ENCODE data around the gene PPP2R5D. TPM values are rescaled to one million over a fixed set of nuclear protein-coding genes. Genes with fewer than 3 reads are reported as not detected.

The PPP2R5D gene
- 60.3 and 85.6 TPM in 2 replicates for total RNA-seq

DNA sequence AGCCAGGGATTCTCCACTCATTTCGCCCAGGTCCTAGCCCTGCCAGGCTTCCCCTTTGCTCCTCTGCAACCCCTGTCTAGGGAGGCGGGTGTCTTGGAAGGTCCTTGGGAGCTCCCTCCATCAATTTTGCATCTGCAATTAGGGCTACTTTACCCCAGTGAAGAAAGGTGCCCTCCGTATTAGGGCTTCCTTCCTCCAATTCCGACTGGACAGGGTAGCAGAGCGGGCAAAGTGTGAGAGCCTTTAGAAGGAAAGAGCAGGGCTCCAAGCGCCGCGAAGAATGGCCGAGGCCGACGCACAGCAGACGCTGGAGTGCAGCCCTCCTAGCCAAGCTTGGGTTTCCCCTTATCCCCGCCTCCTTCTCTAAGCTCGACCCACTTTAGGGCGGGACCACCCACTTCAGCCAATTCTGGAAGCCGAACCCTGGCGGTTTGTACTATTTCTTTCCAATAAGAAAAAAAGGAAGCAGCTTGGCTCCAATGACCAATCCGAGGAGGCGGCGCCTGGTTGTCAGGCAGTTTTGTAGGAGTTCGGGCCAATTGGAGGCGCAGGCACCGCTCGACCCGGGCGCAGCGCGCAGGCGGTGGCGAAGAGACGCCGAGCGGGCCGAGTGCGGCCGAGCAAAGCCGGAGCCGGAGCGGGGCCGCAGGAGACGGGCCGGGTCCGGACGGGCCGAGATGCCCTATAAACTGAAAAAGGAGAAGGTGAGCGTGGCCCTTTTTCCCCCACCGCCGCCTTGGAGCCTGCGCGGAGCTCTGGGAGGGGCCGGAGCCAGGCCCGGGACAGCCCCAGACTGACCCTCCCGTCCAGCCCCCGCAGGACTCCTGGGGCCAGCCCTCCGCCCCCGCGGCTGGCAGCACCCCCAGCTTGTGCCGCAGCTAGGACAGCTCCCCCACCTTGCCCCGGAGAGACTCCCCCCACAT, at the start of gene PPP2R5D:
Gene PPP2R5D (plus strand): TSS at position 570 of the 923 bp plus-strand sequence. CDS start 108 bp downstream, at position 678.

GRCh38 chr6:42960243-42961019, 23.9 kb upstream of the PPP2R5D start, which contains the start of gene GNMT:
GNMT (plus strand) TSS chr6:42960754; CDS start chr6:42960768, 14 bp downstream.

DNA sequence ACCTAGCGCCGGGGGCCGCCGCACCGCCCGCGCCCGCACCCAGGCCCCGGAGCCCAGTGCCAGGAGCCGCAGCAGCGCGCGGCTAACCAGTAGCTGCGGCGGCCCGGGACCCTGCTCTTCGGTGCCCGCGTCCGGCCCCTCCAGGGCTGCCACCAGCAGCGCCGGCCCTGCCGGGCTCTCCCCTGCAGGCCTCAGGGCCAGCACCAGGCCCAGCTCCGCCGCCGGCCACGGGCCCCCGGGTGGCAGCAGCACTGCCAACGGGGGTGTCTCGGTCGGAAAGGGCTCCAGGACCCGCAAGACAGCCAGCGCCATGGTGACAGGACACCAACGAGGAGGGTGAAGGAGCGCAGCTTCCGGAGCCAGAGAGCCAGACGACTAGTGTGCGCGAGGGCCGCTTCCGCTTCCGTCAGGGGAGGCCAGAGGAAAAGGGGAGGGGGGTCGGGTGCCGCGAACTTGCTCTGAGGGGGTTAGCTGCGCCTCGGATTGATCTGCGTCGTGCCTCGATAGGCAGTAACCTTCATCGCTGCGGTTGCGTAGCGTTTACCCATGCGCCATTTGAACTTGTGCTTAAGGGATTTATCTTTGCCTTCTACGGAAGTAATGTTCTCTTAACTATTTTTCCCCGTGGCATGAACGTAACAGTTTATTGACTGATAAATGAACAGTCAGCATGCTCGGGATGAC, 5.4 kb upstream of the PPP2R5D start, which contains the start of gene PEX6:
Gene PEX6 (minus strand): TSS at position 343 of the 684 bp plus-strand sequence. CDS start 31 bp downstream, at position 312.

DNA sequence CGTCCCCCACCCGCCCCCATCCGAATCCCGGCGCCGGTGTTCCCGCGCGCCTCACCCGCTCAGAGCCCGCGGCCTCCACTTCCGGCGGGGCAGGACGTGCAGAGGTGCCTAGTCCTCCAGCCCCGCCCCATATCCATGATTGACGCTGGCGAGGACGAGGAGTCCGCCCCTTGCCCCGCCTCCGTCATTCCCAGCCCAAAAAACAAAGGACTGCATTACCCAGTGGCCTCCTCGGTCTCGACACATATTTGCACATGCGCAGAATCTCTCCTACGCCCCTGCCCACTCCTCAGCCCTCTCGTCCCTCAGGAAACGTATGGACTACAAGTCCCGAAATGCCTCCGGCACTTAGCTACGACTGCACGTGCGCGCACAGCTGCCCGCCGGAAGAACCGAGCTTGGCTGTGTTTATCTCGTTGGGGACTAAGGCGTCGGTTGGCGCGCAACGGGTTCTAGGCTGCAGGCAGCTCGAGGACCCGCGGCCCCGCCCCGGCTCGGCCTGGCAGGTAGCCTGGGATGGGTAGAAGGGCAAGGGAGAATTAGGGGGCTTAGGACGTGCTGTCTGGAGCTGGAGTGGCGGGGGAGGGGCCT, 29.6 kb downstream of the PPP2R5D start, which contains the start of the genes KLHDC3 and MEA1:
Gene KLHDC3 (plus strand): TSS at position 407 of the 591 bp plus-strand sequence. CDS start 2,944 bp downstream, outside the sequence.
Gene MEA1 (minus strand): TSS at position 104 of the 591 bp plus-strand sequence. CDS start 133 bp downstream, outside the sequence.

DNA sequence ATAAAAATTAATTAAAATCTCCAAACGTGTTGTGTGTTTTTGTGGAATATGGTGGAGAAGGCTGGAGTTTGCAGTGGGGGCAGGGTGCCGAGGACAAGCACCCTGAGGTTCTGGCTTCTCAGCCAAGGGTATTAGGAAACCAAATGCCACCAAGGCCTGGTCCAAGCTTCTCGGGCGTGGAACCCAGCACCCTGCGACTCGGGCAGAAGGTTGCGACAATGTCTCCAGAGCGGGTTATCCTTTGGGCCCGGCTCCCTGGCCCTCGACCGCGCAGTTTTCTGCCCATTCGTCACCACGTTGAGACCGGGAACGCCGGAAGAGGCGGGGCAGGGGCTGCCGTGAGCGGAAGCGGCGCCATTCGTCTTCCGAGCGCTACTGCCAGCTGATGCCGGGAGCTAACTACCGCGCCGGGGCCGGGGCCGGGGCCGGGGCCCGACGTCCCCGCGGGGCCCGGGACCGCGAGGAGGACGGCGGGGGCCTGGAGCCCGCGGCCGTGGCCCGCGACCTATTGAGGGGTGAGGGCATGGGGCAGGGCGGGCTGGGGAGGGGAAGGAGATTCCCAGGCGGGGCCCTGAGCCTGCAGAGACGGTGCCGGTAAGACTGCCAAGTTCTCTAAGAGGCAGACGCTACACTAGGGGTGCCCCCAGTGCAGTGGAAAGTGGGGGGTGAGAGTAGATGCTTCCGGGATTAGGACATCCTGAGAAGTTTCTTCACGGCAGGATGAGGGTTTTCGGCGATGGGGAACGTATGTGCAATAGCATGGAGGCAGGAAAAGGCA, 37.1 kb downstream of the PPP2R5D start, which contains the start of gene RRP36:
Gene RRP36 (plus strand): TSS at position 354 of the 778 bp plus-strand sequence. CDS start 32 bp downstream, at position 386.

GRCh38 chr6:43053545-43054205, 69.3 kb downstream of the PPP2R5D start, which contains the start of gene CUL7:
CUL7 (minus strand) TSS chr6:43053851; CDS start chr6:43052788, 1,063 bp downstream.

DNA sequence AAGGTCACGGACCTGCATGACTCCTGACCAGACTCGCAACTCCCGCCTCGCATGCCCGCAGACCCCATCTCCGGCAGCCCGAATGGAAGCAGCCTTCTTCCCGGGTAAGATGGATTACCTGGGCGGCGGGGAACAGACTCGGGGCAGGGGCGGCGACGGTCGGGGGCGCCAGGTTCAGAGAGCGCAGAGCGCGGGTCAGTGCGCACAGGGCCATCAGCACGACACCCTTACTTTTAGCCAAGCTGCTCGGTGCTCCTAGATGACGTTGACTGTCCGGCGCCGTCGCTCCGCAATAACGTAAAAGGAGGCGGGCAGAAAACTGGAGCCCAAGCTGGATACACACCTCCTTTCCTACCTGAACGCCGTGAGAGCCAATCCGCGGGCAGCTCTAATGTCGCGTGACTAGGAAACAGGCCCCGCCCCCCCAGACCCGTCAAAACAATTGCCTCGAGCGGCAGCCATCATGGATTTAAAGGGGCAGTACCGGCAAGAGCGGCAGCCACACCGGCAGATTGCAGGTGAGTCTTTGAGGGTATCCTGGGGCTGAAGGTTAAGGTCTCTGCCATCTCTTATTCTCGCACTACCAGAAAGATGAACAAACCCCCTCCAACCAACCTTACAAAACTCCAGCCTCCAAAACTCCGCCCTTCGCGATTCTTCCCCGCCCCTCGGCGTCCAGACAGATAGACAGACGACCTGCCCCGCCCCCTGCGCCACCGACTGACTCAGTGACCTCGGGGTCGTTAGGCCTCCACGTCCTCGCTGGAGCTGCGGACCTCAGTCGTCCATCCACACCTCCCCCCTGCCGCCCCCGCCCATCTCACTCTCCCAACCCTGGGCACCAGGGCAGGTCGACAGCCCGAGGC, 75.0 kb downstream of the PPP2R5D start, which contains the start of the genes KLC4 and MRPL2:
Gene KLC4 (plus strand): TSS at position 464 of the 866 bp plus-strand sequence. CDS start 1,705 bp downstream, outside the sequence.
Gene MRPL2 (minus strand): TSS at position 267 of the 866 bp plus-strand sequence. CDS start 53 bp downstream, at position 214.

Other genes with a start within 250 kb of the PPP2R5D start
- gene TBCC, start 238.5 kb upstream of the PPP2R5D start, total RNA-seq = 32.6 and 55.6 TPM in 2 replicates
- 2.0 and 3.9 TPM in 2 replicates for gene BICRAL, start 202.5 kb upstream of the PPP2R5D start, total RNA-seq
- gene RPL7L1, start 105.0 kb upstream of the PPP2R5D start, total RNA-seq = 132 and 135 TPM in 2 replicates
- not detected in 2 replicates for gene PTCRA, start 68.5 kb upstream of the PPP2R5D start, total RNA-seq
- 30.0 and 46.1 TPM in 2 replicates for gene CNPY3, start 55.1 kb upstream of the PPP2R5D start, total RNA-seq
- not detected in 2 replicates for gene GNMT, start 23.8 kb upstream of the PPP2R5D start, total RNA-seq
- 20.7 and 23.6 TPM in 2 replicates for gene PEX6, start 5.4 kb upstream of the PPP2R5D start, total RNA-seq
- 98.9 and 132 TPM in 2 replicates for gene MEA1, start 29.4 kb downstream of the PPP2R5D start, total RNA-seq
- 78.9 and 89.7 TPM in 2 replicates for gene KLHDC3, start 29.7 kb downstream of the PPP2R5D start, total RNA-seq
- 132 and 144 TPM in 2 replicates for gene RRP36, start 37.1 kb downstream of the PPP2R5D start, total RNA-seq
- 49.3 TPM in 2 replicates for gene CUL7, start 69.3 kb downstream of the PPP2R5D start, total RNA-seq
- 40.9 and 47.0 TPM in 2 replicates for gene MRPL2, start 74.9 kb downstream of the PPP2R5D start, total RNA-seq
- gene KLC4, start 75.1 kb downstream of the PPP2R5D start, total RNA-seq = 10.3 and 21.6 TPM in 2 replicates
- 115 and 131 TPM in 2 replicates for gene PTK7, start 91.7 kb downstream of the PPP2R5D start, total RNA-seq
- gene SRF, start 186.7 kb downstream of the PPP2R5D start, total RNA-seq = 21.9 and 28.4 TPM in 2 replicates
- 10.7 and 20.2 TPM in 2 replicates for gene CUL9, start 197.6 kb downstream of the PPP2R5D start, total RNA-seq
- gene DNPH1, start 244.9 kb downstream of the PPP2R5D start, total RNA-seq = 111 and 168 TPM in 2 replicates